Fibroblast of upper back skin (primary cell): ENCODE measurements around the gene PLCG1.

Experiments
- DNase-seq: peaks from one replicate; pipeline ENCODE4 v3.0.0-alpha.2; 2013

The PLCG1 gene

DNA sequence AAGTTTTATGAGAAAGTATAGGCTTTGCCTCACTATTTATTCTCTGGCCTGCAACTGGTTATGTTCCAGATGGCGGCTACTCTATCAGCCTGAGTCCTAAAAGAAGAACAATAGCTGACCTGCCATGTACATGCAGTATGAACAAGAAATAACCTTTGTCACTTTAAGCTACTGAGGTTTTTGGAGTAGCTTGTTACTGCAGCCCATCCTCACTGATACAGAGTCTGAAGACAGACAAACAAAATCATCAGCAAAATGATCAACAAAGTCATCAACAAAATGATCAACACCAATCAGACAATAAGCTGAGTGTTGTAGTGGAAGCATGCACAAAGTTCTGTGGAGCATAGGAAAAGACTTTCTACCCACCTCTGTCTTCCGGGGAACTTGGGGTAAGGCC is 82.5 kb downstream of the PLCG1 start:
- DNase-seq = no peak

DNA sequence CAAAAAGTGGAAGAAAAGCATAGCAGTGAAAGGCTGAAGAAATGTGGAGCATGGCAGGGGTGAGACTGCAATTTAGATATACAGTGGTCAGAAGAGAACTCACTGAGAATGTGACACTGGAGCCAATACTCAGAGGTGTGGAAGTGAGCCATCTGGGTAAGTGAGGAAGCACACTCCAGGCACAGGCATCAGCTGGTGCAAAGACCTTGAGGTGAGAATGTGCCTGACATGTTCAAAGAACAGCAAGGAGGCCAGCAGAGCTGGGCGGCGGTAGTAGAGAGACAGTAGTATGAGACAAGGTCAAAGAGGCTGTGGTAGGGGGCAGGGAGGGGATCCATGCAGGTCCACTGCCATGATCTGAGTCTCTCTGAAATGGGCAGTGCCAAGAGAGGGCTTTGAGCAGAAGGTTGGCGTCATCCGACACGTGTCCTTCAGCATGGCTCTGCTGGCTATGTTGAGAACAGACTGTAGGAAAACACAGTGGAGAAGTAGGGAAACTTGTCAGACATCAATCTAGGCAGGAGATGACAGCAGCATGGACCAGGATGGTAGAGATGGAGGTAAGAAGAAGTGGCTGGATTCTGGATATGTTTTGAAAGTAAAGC is 84.4 kb downstream of the PLCG1 start:
- DNase-seq = no peak

- DNase-seq = no peak
Observed at GRCh38 chr20:41222296-41222695, 85.0 kb downstream of the PLCG1 start.

DNA sequence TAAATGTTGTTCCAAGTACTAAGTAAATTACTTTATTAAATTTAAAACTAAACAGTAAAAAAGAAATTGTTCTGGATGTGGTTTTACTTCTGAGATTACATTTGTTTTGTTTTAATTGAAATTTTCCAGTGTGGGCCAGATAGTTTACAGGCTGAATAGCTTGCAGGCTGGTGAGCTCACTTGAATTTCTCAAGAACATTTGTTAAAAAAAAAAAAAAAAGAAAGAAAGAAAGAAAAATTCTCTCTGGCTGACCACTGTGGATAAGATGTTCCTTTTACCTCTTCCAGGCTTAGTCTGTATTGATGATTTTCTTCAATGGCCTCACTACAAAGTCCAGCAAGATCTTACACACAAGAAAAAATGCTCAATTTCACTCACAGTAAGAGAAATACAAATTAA is 85.4 kb downstream of the PLCG1 start:
- DNase-seq = no peak

DNA sequence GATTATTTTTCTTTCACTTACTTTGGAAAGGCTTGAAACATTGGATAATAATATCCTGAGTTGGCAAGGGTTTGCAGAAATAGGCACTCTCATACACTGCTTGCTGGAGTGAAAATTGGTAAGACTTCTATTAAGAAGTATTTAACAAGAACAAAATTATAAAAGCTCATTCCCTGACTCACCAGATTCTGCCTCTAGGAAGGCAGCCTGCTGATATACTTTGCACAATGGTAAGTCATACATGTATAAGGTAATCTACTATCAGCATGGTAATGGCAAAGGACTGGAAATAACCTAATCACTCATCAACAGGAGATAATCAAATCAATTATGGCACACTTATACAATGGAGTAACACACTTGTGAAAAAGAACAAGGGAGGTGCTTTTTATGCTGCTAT is 85.8 kb downstream of the PLCG1 start:
- DNase-seq = no peak

GRCh38 chr20:41224281-41224680 is 86.9 kb downstream of the PLCG1 start:
- no peak for DNase-seq

- DNase-seq = no peak
Observed at GRCh38 chr20:41225091-41225490, 87.7 kb downstream of the PLCG1 start.

- no peak for DNase-seq
Observed at GRCh38 chr20:41226426-41226825, 89.1 kb downstream of the PLCG1 start.
